22Rv1 (cell line): ENCODE measurements around the gene TRMT10A.

Source experiments
- H3K27ac ChIP-seq: fragments of 450-650 bp; 2 replicates; pipeline ENCODE4 v1.5.1; 2017
- ZFX ChIP-seq: fragments of 450-650 bp; IDR thresholded peaks from 2 replicates; pipeline ENCODE4 v1.6.1; 2017; ENCODE audit warnings: antibody characterized with exemption, borderline replicate concordance
- TF ChIP-seq, protein P1 (sequence below): fragments of 450-650 bp; IDR thresholded peaks from 2 replicates; pipeline ENCODE4 v1.5.1; 2017; ENCODE audit warnings: mild to moderate bottlenecking

Gene TRMT10A

DNA sequence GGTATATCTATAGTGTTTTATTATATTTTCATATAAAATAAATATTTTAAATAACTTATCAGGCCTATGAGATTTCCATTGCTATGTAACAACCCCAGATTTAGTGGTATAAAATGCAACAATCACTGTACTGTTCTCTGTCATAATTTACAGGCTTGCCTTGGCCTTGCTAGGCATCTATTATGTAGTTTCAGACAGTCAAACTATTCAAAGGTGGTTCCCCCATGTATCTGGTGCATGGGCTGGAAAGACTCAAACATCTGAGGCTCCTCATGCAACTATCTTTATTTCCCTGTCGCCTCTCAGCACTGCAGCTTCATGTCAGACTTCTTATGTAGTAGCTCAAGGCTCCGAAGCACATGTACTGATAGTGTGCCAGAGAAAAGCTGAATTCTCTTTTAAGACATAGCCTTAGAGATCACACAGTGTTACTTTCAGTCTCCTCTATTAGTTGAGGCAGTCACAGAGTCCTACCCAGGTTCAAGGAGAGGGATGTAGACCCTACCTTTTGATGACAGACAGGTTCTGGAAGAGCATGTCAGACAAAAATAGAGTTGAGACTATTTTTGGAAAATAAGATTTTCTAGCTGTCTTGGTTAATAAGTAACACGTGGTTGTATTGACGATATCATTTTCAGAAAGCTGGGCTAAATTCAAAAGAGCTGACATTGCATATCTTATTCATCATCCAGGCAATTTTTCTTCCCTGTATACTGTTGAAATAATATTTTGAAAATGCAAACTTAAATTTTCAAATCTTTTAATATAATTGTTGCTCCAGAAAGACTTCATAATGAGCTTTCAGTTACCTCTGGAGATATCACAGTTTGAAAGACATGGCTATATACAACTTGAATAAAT, 30.2 kb upstream of the TRMT10A start:
- H3K27ac ChIP-seq, result no peak overlapping the region
- TF ChIP-seq, protein P1, sequence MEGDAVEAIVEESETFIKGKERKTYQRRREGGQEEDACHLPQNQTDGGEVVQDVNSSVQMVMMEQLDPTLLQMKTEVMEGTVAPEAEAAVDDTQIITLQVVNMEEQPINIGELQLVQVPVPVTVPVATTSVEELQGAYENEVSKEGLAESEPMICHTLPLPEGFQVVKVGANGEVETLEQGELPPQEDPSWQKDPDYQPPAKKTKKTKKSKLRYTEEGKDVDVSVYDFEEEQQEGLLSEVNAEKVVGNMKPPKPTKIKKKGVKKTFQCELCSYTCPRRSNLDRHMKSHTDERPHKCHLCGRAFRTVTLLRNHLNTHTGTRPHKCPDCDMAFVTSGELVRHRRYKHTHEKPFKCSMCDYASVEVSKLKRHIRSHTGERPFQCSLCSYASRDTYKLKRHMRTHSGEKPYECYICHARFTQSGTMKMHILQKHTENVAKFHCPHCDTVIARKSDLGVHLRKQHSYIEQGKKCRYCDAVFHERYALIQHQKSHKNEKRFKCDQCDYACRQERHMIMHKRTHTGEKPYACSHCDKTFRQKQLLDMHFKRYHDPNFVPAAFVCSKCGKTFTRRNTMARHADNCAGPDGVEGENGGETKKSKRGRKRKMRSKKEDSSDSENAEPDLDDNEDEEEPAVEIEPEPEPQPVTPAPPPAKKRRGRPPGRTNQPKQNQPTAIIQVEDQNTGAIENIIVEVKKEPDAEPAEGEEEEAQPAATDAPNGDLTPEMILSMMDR, result no peak
- no peak for TF ChIP-seq ZFX

DNA sequence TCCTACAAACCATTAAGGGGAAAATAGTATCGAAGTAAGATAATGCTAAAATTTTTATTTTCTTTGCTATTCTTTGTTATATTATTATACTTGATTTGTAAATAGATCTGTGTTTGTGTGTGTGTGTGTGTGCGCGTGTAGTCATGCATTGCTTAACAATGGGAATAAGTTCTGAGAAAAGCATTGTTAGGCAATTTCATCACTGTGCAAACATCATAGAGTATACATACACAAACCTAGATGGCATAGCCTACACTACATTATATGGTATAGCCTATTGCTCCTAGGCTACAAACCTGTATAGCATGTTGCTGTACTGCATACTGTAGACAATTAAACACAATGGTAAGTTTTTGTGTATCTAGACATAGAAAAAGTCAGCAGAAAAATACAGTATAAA, 27.9 kb upstream of the TRMT10A start:
- H3K27ac ChIP-seq, result no peak overlapping the region
- TF ChIP-seq, protein P1, result no peak
- TF ChIP-seq ZFX, result no peak

DNA sequence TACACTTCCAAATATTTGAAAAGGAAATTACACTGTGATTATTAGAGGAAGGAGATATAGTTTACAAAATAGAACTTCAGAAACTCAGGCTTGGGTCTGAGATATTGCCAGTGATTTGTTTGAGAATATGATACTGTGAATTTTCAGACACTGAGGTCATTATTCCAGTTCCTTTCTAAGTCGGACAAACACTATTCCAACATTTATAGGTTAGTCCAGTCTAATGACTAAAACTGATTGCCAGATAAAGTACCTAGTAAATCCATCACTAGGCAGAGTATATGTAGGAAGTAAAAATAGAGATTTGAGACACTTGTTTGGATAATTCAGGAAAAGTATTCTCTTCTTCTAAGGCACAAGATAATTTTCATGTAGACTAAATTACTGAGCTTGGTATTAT, 24.0 kb upstream of the TRMT10A start:
- TF ChIP-seq, protein P1, result no peak
- TF ChIP-seq ZFX, result no peak
- no peak overlapping the region for H3K27ac ChIP-seq

GRCh38 chr4:99587309-99587708, 23.5 kb upstream of the TRMT10A start:
- TF ChIP-seq, protein P1, result no peak
- TF ChIP-seq ZFX, result no peak
- no peak overlapping the region for H3K27ac ChIP-seq

- no peak overlapping the region for H3K27ac ChIP-seq
- TF ChIP-seq ZFX, result no peak
- TF ChIP-seq, protein P1, result no peak
These were observed 23.0 kb upstream of the TRMT10A start for GRCh38 chr4:99586797-99587196.

DNA sequence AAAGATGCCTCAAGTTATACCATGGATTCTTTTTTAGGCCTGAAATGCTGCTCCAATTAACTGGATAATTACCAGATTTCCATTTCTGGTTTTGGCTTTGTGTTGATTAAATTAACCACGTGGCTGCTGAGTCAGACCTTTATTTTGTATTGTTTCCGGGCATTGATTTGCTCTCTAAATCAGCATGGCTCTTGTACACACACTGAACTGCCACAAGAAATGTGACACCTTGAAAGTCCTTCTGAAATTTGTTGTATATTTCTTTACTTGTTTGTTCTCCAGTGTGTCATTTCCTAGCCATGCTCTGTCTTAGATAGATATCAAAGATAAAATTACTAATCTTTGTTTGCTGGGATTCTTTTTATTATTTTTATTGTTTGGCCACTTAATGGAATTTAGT, 22.5 kb upstream of the TRMT10A start:
- no peak overlapping the region for H3K27ac ChIP-seq
- no peak for TF ChIP-seq ZFX
- TF ChIP-seq, protein P1, result no peak

- no peak overlapping the region for H3K27ac ChIP-seq
- TF ChIP-seq, protein P1, result no peak
- no peak for TF ChIP-seq ZFX
These were observed 21.7 kb upstream of the TRMT10A start for GRCh38 chr4:99585516-99585915.
